Keratinocyte (primary cell): ENCODE measurements around the gene GRM3. TPM values are rescaled to one million over a fixed set of nuclear protein-coding genes. Genes with fewer than 3 reads are reported as not detected.

Experiments
- DNase-seq: peaks from one replicate; pipeline ENCODE4 v3.0.0-alpha.2; 2011; ENCODE audit warnings: low read depth, missing footprints, low spot score
- FAIRE-seq: peaks from 2 replicates; lab custom pipeline; 2011; peaks lifted over from hg19 to GRCh38; lab: Jason Lieb, UNC
- H2AFZ ChIP-seq: 2 replicates; pipeline ENCODE4 v1.6.0; 2012; ENCODE audit warnings: low read length, control low read depth, inconsistent platforms; ENCODE audit not compliant: control insufficient read depth
- H3K27ac ChIP-seq: 2 replicates; pipeline ENCODE4 v1.5.1; 2011; ENCODE audit warnings: low read length; ENCODE audit not compliant: control insufficient read depth, insufficient read depth
- H3K27me3 ChIP-seq: 3 replicates; pipeline ENCODE4 v1.6.0; 2011; ENCODE audit warnings: low read length; ENCODE audit not compliant: control insufficient read depth, insufficient read depth; ENCODE audit errors: extremely low read depth
- H3K36me3 ChIP-seq, 2 experiments: 2 replicates in 1 of 2; 3 replicates in 1 of 2; pipeline ENCODE4 v1.5.1; 2011; ENCODE audit warnings: low read length in 2 of 2, mild to moderate bottlenecking in 1 of 2; ENCODE audit not compliant: control insufficient read depth in 2 of 2, insufficient read depth in 2 of 2; ENCODE audit errors: extremely low read depth in 1 of 2
- H3K4me1 ChIP-seq: 3 replicates; pipeline ENCODE4 v1.5.1; 2011; ENCODE audit warnings: low read length; ENCODE audit not compliant: control insufficient read depth, insufficient read depth; ENCODE audit errors: extremely low read depth
- H3K4me2 ChIP-seq: 3 replicates; pipeline ENCODE4 v1.6.0; 2011; ENCODE audit warnings: low read depth, low read length; ENCODE audit not compliant: control insufficient read depth, insufficient read depth; ENCODE audit errors: extremely low read depth
- H3K4me3 ChIP-seq, 3 experiments: fragments of 200-600 bp in 1 of 3; sonication (generic) in 1 of 3; 2 replicates in 2 of 3; 3 replicates in 1 of 3; pipeline ENCODE4 v1.5.1; 2011 to 2016; ENCODE audit warnings: low read length in 3 of 3, mild to moderate bottlenecking in 3 of 3, control low read depth in 2 of 3, inconsistent platforms in 1 of 3, low read depth in 1 of 3, mixed read lengths in 1 of 3, mixed run types in 1 of 3, moderate library complexity in 1 of 3; ENCODE audit not compliant: control insufficient read depth in 2 of 3, insufficient read depth in 2 of 3; ENCODE audit errors: extremely low read depth in 1 of 3
- H3K79me2 ChIP-seq: 2 replicates; pipeline ENCODE4 v1.6.0; 2012; ENCODE audit warnings: low read length; ENCODE audit not compliant: control insufficient read depth, insufficient read depth
- H3K9ac ChIP-seq: 3 replicates; pipeline ENCODE4 v1.6.0; 2011; ENCODE audit warnings: low read length; ENCODE audit not compliant: control insufficient read depth, insufficient read depth; ENCODE audit errors: extremely low read depth
- H3K9me1 ChIP-seq: 3 replicates; pipeline ENCODE4 v1.6.0; 2011; ENCODE audit warnings: low read length; ENCODE audit not compliant: control insufficient read depth, insufficient read depth; ENCODE audit errors: extremely low read depth
- H3K9me3 ChIP-seq: 2 replicates; pipeline ENCODE4 v1.5.1; 2012; ENCODE audit warnings: low read depth, low read length; ENCODE audit not compliant: control insufficient read depth
- H4K20me1 ChIP-seq: 3 replicates; pipeline ENCODE4 v1.6.0; 2011; ENCODE audit warnings: low read length; ENCODE audit not compliant: control insufficient read depth, insufficient read depth; ENCODE audit errors: extremely low read depth
- EZH2 ChIP-seq: IDR thresholded peaks from one replicate; pipeline ENCODE4 v1.6.1; 2012; ENCODE audit warnings: inconsistent platforms, mild to moderate bottlenecking, low read length, moderate library complexity
- dilution Hi-C: fragments of 300-500 bp; cut with MboI; formaldehyde crosslinking; loops from one replicate; pipeline ENCODE4 v1.7.0; 2020; ENCODE audit warnings: low sequenced_read_pairs; ENCODE audit not compliant: extremely low pct_ligation_motif_present
- polyA plus RNA-seq, 5 experiments: library from polyadenylated mRNA; depleted of rRNA in 3 of 5; stranded (reverse) in 3 of 5; stranded (forward) in 1 of 5; unstranded in 1 of 5; fragments of >200 nt; gene quantifications; 1 replicate in 1 of 5; 2 replicates in 3 of 5; 3 replicates in 1 of 5; pipeline versions ENCODE4 v1.2.1 to v1.2.3, GENCODE V29; 2011 to 2012; ENCODE audit warnings: missing spikeins in 2 of 5, low read depth in 1 of 5, low replicate concordance in 1 of 5
- TF ChIP-seq, protein P1 (sequence below), 3 experiments: IDR thresholded peaks in 1 of 3; conservative IDR thresholded peaks in 1 of 3; optimal IDR thresholded peaks in 1 of 3; 2 replicates in 2 of 3; 3 replicates in 1 of 3; pipeline versions ENCODE3 to v1.5.1; 2011; ENCODE audit warnings: low read length in 3 of 3, mild to moderate bottlenecking in 3 of 3, moderate library complexity in 2 of 3, control low read depth in 1 of 3, inconsistent platforms in 1 of 3; ENCODE audit not compliant: insufficient read depth in 2 of 3; ENCODE audit errors: extremely low read depth in 1 of 3

GRM3 gene
- polyA plus RNA-seq, 1 donor (not counting 4 experiments of a cell fraction or from before 2014, with no cell fraction given): not detected

DNA sequence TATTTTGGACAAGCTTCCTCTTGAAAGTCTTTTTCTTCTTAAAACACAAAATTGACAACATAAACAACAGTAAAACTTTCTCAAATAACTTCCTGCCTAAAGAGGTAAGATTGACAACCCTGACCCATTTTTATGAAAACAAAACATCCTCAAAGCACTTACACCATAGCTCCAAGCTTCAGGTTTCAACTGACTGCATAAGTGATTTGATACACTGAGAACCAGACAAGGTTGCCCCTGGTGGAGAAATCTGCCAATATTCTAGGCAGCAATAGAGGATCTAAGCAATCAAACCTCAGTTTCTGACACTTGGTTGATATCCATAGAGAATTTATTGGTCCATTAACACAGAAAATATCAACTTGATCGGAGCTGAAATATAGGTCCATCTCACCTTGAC, 267.9 kb downstream of the GRM3 start:
- Histone ChIP-seq H3K9ac (no peak overlapping the region), H3K27me3 (no peaks in the 10 kb centered on the region), H3K9me1 (no peaks in the 10 kb centered on the region), H3K4me1 (no peaks in the 10 kb centered on the region), H3K27ac (no peak overlapping the region), H3K4me3 (no peak overlapping the region), H2AFZ (no peak overlapping the region), H3K4me2 (no peak overlapping the region), H3K9me3 (no peaks in the 10 kb centered on the region), H3K79me2 (no peaks in the 10 kb centered on the region), H4K20me1 (no peaks in the 10 kb centered on the region), H3K36me3 (no peaks in the 10 kb centered on the region)
- FAIRE-seq (no peak), DNase-seq (no peak)
- dilution Hi-C loops: no loop called here
- no peak for TF ChIP-seq EZH2
- TF ChIP-seq, protein P1, sequence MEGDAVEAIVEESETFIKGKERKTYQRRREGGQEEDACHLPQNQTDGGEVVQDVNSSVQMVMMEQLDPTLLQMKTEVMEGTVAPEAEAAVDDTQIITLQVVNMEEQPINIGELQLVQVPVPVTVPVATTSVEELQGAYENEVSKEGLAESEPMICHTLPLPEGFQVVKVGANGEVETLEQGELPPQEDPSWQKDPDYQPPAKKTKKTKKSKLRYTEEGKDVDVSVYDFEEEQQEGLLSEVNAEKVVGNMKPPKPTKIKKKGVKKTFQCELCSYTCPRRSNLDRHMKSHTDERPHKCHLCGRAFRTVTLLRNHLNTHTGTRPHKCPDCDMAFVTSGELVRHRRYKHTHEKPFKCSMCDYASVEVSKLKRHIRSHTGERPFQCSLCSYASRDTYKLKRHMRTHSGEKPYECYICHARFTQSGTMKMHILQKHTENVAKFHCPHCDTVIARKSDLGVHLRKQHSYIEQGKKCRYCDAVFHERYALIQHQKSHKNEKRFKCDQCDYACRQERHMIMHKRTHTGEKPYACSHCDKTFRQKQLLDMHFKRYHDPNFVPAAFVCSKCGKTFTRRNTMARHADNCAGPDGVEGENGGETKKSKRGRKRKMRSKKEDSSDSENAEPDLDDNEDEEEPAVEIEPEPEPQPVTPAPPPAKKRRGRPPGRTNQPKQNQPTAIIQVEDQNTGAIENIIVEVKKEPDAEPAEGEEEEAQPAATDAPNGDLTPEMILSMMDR (optimal IDR thresholded peaks at IDR 0.05 in 1 of 3, IDR thresholded peaks at IDR 0.05 in 1 of 3, conservative IDR thresholded peaks at IDR 0.05 in 1 of 3; ENCODE audit: extremely low read depth in 1 of 3, insufficient read depth in 2 of 3, low read length in 3 of 3): no peak

DNA sequence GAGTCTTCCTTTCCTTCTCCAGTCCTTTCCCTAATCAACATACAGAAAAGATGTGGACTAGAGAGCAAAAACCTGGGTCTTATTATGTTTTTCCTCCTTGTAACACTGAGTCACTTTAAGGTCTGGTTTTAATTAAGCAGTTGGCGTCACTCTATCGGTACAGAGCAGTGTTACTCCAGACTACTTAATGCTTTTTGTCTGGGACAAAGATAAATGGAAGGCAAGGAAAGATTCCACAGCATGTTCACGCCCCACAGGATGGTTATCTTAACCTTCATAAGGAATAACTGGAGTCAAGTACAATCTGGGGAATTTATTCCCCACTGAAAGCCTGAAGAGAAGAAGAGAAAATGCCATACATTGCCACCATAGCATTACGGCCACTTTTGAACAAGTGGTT, 270.0 kb downstream of the GRM3 start:
- Histone ChIP-seq H3K9me3 (no peaks in the 10 kb centered on the region), H3K27me3 (no peaks in the 10 kb centered on the region), H4K20me1 (no peaks in the 10 kb centered on the region), H3K79me2 (no peaks in the 10 kb centered on the region), H3K9me1 (no peaks in the 10 kb centered on the region), H3K27ac (no peak overlapping the region), H3K4me2 (no peak overlapping the region), H3K4me3 (no peak overlapping the region), H3K4me1 (no peaks in the 10 kb centered on the region), H2AFZ (no peak overlapping the region), H3K9ac (no peak overlapping the region), H3K36me3 (no peaks in the 10 kb centered on the region)
- TF ChIP-seq EZH2: no peak
- TF ChIP-seq, protein P1 (optimal IDR thresholded peaks at IDR 0.05 in 1 of 3, IDR thresholded peaks at IDR 0.05 in 1 of 3, conservative IDR thresholded peaks at IDR 0.05 in 1 of 3; ENCODE audit: extremely low read depth in 1 of 3, insufficient read depth in 2 of 3, low read length in 3 of 3): no peak
- dilution Hi-C loops: no loop called here
- no peak for DNase-seq
- no peak for FAIRE-seq
